ENCODE data around the gene SLC12A5.

- TF ChIP-seq CTCF (IDR thresholded peaks at IDR 0.05) (no peak), POLR2A (IDR thresholded peaks at IDR 0.05) (no peak)
These were observed 34.1 kb upstream of the SLC12A5 start for GRCh38 chr20:45994761-45995493.

Measured in Peyer's patch (tissue), 4 donors.